Brain microvascular endothelial cell (primary cell): ENCODE measurements around the gene TMEM178A.

ENCODE experiments used
- DNase-seq: peaks from one replicate; pipeline ENCODE4 v3.0.0-alpha.2; 2020
- H3K27ac ChIP-seq: fragments of 250-450 bp; sonication (Bioruptor Pico); 2 replicates; pipeline ENCODE4 v1.5.1; 2020; ENCODE audit warnings: mild to moderate bottlenecking, moderate library complexity
- H3K27me3 ChIP-seq: fragments of 250-450 bp; sonication (Bioruptor Pico); replicated peaks from 2 replicates; pipeline ENCODE4 v1.5.1; 2020; ENCODE audit warnings: mild to moderate bottlenecking
- H3K36me3 ChIP-seq: fragments of 250-450 bp; sonication (Bioruptor Pico); replicated peaks from 2 replicates; pipeline ENCODE4 v1.5.1; 2020; ENCODE audit warnings: mild to moderate bottlenecking
- H3K4me3 ChIP-seq: 2 replicates; pipeline ENCODE4 v1.5.1; 2011; ENCODE audit warnings: low read depth, mild to moderate bottlenecking, control low read depth, low read length, moderate library complexity
- in situ Hi-C: cut with HindIII; loops from 2 replicates; pipeline ENCODE4 v1.10.0; 2017; ENCODE audit warnings: low sequenced_read_pairs, low pct_ligation_motif_present
- TF ChIP-seq, protein P1 (sequence below): IDR thresholded peaks from 2 replicates; pipeline ENCODE4 v1.5.1; 2011; ENCODE audit warnings: low read depth, mild to moderate bottlenecking, moderate library complexity, low read length, control low read depth, inconsistent platforms; ENCODE audit errors: missing control alignments

Gene TMEM178A

DNA sequence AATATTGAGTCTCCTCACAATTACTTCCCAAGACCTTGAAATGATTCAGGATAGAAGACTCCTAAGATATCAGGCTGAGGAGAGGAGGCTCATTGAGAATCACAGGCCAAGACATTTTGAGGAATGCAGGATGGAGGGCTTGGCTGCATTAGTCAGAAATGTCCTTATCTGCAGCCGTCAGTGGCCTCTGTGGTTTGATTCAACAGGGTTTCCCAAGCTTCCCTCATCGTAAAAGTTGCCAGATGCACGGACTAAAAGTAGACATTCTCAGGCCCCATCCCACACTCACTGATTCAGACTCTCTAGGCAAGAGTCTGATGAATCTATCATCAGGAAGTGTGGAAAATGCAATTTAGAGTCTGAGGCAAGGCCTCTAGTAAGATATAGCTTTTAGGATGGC is 34.0 kb upstream of the TMEM178A start:
- in situ Hi-C loops = no loop called here
- H3K36me3 ChIP-seq = no peaks in the 10 kb centered on the region
- no peaks in the 10 kb centered on the region for H3K27me3 ChIP-seq
- H3K27ac ChIP-seq = peak overlapping the region; percentile 90
- peak; percentile 99 for DNase-seq
- H3K4me3 ChIP-seq = no peak overlapping the region
- TF ChIP-seq, protein P1, sequence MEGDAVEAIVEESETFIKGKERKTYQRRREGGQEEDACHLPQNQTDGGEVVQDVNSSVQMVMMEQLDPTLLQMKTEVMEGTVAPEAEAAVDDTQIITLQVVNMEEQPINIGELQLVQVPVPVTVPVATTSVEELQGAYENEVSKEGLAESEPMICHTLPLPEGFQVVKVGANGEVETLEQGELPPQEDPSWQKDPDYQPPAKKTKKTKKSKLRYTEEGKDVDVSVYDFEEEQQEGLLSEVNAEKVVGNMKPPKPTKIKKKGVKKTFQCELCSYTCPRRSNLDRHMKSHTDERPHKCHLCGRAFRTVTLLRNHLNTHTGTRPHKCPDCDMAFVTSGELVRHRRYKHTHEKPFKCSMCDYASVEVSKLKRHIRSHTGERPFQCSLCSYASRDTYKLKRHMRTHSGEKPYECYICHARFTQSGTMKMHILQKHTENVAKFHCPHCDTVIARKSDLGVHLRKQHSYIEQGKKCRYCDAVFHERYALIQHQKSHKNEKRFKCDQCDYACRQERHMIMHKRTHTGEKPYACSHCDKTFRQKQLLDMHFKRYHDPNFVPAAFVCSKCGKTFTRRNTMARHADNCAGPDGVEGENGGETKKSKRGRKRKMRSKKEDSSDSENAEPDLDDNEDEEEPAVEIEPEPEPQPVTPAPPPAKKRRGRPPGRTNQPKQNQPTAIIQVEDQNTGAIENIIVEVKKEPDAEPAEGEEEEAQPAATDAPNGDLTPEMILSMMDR = no peak

DNA sequence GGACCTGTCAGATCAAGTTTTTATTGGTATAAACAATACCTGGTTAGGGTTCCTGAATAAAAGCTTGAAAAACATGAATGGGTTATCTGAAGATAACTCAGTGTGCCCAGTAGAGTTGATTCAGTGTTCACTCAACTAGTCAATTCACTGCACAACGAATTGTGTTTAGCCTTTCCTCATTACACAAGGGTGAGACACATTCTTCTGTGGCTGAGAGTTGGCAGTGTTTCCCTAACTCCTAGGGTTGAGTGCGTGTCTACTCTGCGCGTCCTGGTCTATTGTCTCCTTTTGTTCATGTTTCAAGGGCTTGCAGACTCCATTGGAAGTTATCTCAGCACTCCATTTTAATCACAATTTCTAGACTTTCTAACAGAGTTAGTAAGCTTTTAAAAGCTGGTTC is 32.8 kb upstream of the TMEM178A start:
- in situ Hi-C loops = no loop called here
- H3K27me3 ChIP-seq = no peaks in the 10 kb centered on the region
- peak; percentile 75 for DNase-seq
- no peak overlapping the region for H3K4me3 ChIP-seq
- TF ChIP-seq, protein P1 = no peak
- no peaks in the 10 kb centered on the region for H3K36me3 ChIP-seq
- H3K27ac ChIP-seq = peak overlapping the region; percentile 90

DNA sequence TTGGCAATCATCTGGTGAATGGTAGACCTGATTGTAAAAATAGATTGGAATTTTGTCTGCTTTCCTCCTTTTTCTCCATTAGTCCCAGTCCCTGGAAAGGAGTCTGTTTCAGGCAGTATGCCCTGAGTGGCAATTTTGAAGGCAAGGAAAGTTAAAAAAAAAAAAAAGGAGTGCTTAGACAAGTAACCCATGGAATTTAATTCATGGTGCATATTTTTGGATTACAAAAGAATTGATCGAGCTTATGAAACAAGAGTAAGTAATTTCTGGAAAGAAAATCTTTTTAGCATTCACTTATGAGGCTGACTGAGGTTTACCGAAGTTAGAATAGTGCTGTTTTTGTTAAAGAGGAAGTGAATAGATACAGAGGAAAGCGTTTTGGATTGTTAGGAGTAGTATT is 29.4 kb upstream of the TMEM178A start:
- in situ Hi-C loops = no loop called here
- DNase-seq = no peak
- TF ChIP-seq, protein P1 = no peak
- no peak overlapping the region for H3K27ac ChIP-seq
- H3K27me3 ChIP-seq = no peaks in the 10 kb centered on the region
- H3K36me3 ChIP-seq = no peaks in the 10 kb centered on the region
- no peak overlapping the region for H3K4me3 ChIP-seq

DNA sequence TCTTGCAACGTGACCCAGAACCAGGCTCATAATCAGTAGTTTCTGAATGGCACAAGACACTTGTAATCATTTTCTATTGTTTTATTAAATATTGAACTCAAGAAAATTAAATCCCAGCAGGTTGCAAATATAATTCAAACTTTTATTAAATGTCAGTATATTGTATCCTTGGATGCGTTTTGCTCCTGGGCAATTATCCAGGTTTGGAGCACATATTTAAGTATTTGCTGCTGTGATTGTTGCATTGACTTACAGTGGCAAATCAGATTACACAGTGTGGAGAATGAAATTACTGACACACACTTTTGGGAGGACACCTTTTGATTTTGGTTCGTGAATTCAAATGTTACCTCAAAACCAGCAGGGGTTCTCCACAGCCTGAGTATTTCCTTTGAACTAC is 27.1 kb upstream of the TMEM178A start:
- TF ChIP-seq, protein P1 = no peak
- no peaks in the 10 kb centered on the region for H3K27me3 ChIP-seq
- in situ Hi-C loops = no loop called here
- no peaks in the 10 kb centered on the region for H3K36me3 ChIP-seq
- H3K4me3 ChIP-seq = no peak overlapping the region
- H3K27ac ChIP-seq = no peak overlapping the region
- DNase-seq = no peak

DNA sequence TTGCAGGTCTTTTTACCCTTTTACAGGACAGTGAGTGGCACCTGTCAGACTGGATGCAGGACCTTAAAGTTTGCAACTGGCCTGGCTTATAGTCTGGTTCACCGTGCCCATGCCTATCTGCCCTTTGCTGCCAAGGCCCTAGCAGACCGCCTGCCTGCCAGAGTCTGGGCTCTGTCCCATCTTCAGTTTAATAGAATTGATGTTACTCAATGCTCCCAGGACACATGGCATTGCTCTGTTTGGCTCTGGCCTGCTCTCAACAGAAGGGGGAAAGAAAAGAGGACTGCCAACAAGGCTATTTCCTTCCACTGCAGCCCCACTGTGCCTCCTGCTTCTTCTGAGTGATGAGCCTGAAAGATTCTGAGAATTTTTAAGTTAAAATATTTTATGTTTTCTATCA is 25.6 kb upstream of the TMEM178A start:
- H3K36me3 ChIP-seq = no peaks in the 10 kb centered on the region
- H3K27ac ChIP-seq = no peak overlapping the region
- TF ChIP-seq, protein P1 = no peak
- no peak overlapping the region for H3K4me3 ChIP-seq
- no peaks in the 10 kb centered on the region for H3K27me3 ChIP-seq
- in situ Hi-C loops = no loop called here
- no peak for DNase-seq

DNA sequence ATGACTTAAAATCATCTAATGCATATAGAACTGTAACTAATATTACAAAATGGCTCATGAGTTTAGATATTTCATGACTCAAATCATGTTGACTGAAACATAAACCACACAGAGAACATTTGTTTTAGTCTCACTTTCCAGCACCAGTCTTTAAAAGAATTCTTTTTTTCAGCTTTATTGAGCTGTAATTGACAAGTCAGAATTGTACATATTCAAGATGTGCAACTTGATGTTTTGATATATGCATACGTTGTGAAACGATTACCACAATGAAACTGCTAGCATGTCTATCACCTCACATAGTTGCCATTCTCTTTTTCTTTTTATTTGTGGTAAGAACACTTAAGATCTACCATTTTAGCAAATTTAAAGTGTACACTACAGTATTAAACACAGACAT is 25.0 kb upstream of the TMEM178A start:
- no peak for DNase-seq
- Histone ChIP-seq H3K4me3 (no peak overlapping the region), H3K27ac (no peak overlapping the region), H3K27me3 (no peaks in the 10 kb centered on the region), H3K36me3 (no peaks in the 10 kb centered on the region)
- TF ChIP-seq, protein P1 = no peak
- in situ Hi-C loops = no loop called here
